WTC11 (cell line): ENCODE results near the gene FGF12. TPM values are rescaled to one million over a fixed set of nuclear protein-coding genes. Genes with fewer than 3 reads are reported as not detected.

Source experiments
- ATAC-seq: fragments of 200-7000 bp; cut with Tn5 transposase; 2 replicates; pipeline ENCODE4 v1.10.0; 2021; ENCODE audit warnings: mild to moderate bottlenecking, moderate library complexity
- CTCF ChIA-PET: fragments of 300-600 bp; sonication (Branson Sonifier 250); formaldehyde crosslinking; loops from one replicate; lab custom pipeline; 2021; ENCODE audit warnings: antibody characterized with exemption; lab: Charles Lee
- POLR2A ChIA-PET: fragments of 350-600 bp; sonication (Branson Sonifier 250); formaldehyde crosslinking; loops from one replicate; lab custom pipeline; 2021; ENCODE audit warnings: antibody characterized with exemption; lab: Charles Lee
- DNase-seq: peaks from one replicate; pipeline ENCODE4 v3.0.0; 2021; ENCODE audit warnings: low spot score
- H3K27ac Mint-ChIP-seq: 2 replicates; pipeline ENCODE4 v1.8.0; 2021; ENCODE audit warnings: mixed read lengths
- H3K27me3 Mint-ChIP-seq: 2 replicates; pipeline ENCODE4 v1.8.0; 2021; ENCODE audit warnings: low read depth, mild to moderate bottlenecking, moderate library complexity, mixed read lengths
- H3K36me3 Mint-ChIP-seq: 2 replicates; pipeline ENCODE4 v1.8.0; 2021; ENCODE audit warnings: mixed read lengths
- H3K4me1 Mint-ChIP-seq: 2 replicates; pipeline ENCODE4 v1.8.0; 2022; ENCODE audit warnings: mixed read lengths
- H3K4me3 Mint-ChIP-seq: 2 replicates; pipeline ENCODE4 v1.8.0; 2021; ENCODE audit warnings: mild to moderate bottlenecking, moderate library complexity, mixed read lengths
- H3K9me3 Mint-ChIP-seq: 2 replicates; pipeline ENCODE4 v1.8.0; 2021; ENCODE audit warnings: mixed read lengths
- ELF4 ChIP-seq: sonication (generic); formaldehyde crosslinking; IDR thresholded peaks from 2 replicates; pipeline ENCODE4 v1.8.1; 2022; ENCODE audit warnings: low read depth, mild to moderate bottlenecking, moderate library complexity, missing genetic modification reagents
- ESRRA ChIP-seq: sonication (generic); formaldehyde crosslinking; IDR thresholded peaks from 2 replicates; pipeline ENCODE4 v1.8.1; 2022; ENCODE audit warnings: mild to moderate bottlenecking, missing genetic modification reagents, borderline replicate concordance
- HMGA2 ChIP-seq: fragments of 250-450 bp; sonication (Bioruptor Pico); IDR thresholded peaks from 2 replicates; pipeline ENCODE4 v1.4.0; 2021; ENCODE audit warnings: mild to moderate bottlenecking, moderate library complexity
- JUN ChIP-seq: sonication (generic); formaldehyde crosslinking; IDR thresholded peaks from 2 replicates; pipeline ENCODE4 v1.8.0; 2023; ENCODE audit warnings: mild to moderate bottlenecking, missing genetic modification reagents
- PRRX2 ChIP-seq: fragments of 250-450 bp; sonication (Bioruptor Pico); IDR thresholded peaks from 2 replicates; pipeline ENCODE4 v1.8.0; 2021; ENCODE audit warnings: mild to moderate bottlenecking
- SMAD4 ChIP-seq: sonication (generic); formaldehyde crosslinking; IDR thresholded peaks from 2 replicates; pipeline ENCODE4 v1.8.0; 2022; ENCODE audit warnings: mild to moderate bottlenecking, missing genetic modification reagents
- SOX15 ChIP-seq: fragments of 250-450 bp; sonication (Bioruptor Pico); IDR thresholded peaks from 2 replicates; pipeline ENCODE4 v1.9.0; 2021; ENCODE audit warnings: mild to moderate bottlenecking
- total RNA-seq: library from RNA; stranded (reverse); gene quantifications from 3 replicates; pipeline ENCODE4 v1.2.3, GENCODE V29; 2021
- TF ChIP-seq, protein P1 (sequence below): sonication (generic); formaldehyde crosslinking; IDR thresholded peaks from 2 replicates; pipeline ENCODE4 v1.8.0; 2023; ENCODE audit warnings: missing genetic modification reagents, mild to moderate bottlenecking, borderline replicate concordance
- TF ChIP-seq, protein P2 (sequence below): fragments of 200-600 bp; IDR thresholded peaks from 2 replicates; pipeline ENCODE4 v1.8.0; 2022; ENCODE audit warnings: antibody characterized with exemption
- TF ChIP-seq, protein P3 (sequence below): sonication (generic); formaldehyde crosslinking; IDR thresholded peaks from 2 replicates; pipeline ENCODE4 v1.8.1; 2022; ENCODE audit warnings: missing genetic modification reagents, borderline replicate concordance
- TF ChIP-seq, protein P4 (sequence below): sonication (generic); formaldehyde crosslinking; IDR thresholded peaks from 2 replicates; pipeline ENCODE4 v1.8.0; 2022; ENCODE audit warnings: mild to moderate bottlenecking, missing genetic modification reagents
- TF ChIP-seq, protein P5 (sequence below): sonication (generic); formaldehyde crosslinking; IDR thresholded peaks from 2 replicates; pipeline ENCODE4 v1.8.1; 2022; ENCODE audit warnings: low read depth, mild to moderate bottlenecking, moderate library complexity, missing genetic modification reagents, borderline replicate concordance
- TF ChIP-seq, protein P6 (sequence below): sonication (generic); formaldehyde crosslinking; IDR thresholded peaks from 2 replicates; pipeline ENCODE4 v1.8.1; 2023; ENCODE audit warnings: mild to moderate bottlenecking, missing genetic modification reagents, borderline replicate concordance

The FGF12 gene
- total RNA-seq, 1 experiment from 2014 or later, result 13.5 TPM

DNA sequence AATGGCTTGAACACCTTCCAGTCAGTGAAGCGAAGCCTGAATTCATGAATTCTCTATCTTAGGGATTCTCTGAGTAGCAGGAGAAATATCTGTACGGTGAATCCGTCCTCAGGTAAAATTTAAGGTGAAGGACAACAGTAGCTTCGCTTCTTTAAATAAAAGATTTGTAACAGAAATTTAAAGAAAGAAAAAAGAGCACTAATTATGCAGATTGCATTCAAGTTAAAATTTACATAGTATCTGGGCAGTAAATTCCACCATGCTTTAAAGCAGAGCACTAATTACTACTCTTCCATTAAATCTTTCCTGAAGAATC is 282.6 kb downstream of the FGF12 start (continued):
- TF ChIP-seq, protein P1, sequence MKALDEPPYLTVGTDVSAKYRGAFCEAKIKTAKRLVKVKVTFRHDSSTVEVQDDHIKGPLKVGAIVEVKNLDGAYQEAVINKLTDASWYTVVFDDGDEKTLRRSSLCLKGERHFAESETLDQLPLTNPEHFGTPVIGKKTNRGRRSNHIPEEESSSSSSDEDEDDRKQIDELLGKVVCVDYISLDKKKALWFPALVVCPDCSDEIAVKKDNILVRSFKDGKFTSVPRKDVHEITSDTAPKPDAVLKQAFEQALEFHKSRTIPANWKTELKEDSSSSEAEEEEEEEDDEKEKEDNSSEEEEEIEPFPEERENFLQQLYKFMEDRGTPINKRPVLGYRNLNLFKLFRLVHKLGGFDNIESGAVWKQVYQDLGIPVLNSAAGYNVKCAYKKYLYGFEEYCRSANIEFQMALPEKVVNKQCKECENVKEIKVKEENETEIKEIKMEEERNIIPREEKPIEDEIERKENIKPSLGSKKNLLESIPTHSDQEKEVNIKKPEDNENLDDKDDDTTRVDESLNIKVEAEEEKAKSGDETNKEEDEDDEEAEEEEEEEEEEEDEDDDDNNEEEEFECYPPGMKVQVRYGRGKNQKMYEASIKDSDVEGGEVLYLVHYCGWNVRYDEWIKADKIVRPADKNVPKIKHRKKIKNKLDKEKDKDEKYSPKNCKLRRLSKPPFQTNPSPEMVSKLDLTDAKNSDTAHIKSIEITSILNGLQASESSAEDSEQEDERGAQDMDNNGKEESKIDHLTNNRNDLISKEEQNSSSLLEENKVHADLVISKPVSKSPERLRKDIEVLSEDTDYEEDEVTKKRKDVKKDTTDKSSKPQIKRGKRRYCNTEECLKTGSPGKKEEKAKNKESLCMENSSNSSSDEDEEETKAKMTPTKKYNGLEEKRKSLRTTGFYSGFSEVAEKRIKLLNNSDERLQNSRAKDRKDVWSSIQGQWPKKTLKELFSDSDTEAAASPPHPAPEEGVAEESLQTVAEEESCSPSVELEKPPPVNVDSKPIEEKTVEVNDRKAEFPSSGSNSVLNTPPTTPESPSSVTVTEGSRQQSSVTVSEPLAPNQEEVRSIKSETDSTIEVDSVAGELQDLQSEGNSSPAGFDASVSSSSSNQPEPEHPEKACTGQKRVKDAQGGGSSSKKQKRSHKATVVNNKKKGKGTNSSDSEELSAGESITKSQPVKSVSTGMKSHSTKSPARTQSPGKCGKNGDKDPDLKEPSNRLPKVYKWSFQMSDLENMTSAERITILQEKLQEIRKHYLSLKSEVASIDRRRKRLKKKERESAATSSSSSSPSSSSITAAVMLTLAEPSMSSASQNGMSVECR (CRISPR knock-in tag), result no peak
- TF ChIP-seq, protein P2, sequence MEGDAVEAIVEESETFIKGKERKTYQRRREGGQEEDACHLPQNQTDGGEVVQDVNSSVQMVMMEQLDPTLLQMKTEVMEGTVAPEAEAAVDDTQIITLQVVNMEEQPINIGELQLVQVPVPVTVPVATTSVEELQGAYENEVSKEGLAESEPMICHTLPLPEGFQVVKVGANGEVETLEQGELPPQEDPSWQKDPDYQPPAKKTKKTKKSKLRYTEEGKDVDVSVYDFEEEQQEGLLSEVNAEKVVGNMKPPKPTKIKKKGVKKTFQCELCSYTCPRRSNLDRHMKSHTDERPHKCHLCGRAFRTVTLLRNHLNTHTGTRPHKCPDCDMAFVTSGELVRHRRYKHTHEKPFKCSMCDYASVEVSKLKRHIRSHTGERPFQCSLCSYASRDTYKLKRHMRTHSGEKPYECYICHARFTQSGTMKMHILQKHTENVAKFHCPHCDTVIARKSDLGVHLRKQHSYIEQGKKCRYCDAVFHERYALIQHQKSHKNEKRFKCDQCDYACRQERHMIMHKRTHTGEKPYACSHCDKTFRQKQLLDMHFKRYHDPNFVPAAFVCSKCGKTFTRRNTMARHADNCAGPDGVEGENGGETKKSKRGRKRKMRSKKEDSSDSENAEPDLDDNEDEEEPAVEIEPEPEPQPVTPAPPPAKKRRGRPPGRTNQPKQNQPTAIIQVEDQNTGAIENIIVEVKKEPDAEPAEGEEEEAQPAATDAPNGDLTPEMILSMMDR, result no peak
- TF ChIP-seq ESRRA, result no peak
- TF ChIP-seq SMAD4, result no peak
- no peak for TF ChIP-seq HMGA2
- TF ChIP-seq, protein P3, sequence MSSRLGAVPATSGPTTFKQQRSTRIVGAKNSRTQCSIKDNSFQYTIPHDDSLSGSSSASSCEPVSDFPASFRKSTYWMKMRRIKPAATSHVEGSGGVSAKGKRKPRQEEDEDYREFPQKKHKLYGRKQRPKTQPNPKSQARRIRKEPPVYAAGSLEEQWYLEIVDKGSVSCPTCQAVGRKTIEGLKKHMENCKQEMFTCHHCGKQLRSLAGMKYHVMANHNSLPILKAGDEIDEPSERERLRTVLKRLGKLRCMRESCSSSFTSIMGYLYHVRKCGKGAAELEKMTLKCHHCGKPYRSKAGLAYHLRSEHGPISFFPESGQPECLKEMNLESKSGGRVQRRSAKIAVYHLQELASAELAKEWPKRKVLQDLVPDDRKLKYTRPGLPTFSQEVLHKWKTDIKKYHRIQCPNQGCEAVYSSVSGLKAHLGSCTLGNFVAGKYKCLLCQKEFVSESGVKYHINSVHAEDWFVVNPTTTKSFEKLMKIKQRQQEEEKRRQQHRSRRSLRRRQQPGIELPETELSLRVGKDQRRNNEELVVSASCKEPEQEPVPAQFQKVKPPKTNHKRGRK (CRISPR knock-in tag), result no peak
- no peak for TF ChIP-seq PRRX2

DNA sequence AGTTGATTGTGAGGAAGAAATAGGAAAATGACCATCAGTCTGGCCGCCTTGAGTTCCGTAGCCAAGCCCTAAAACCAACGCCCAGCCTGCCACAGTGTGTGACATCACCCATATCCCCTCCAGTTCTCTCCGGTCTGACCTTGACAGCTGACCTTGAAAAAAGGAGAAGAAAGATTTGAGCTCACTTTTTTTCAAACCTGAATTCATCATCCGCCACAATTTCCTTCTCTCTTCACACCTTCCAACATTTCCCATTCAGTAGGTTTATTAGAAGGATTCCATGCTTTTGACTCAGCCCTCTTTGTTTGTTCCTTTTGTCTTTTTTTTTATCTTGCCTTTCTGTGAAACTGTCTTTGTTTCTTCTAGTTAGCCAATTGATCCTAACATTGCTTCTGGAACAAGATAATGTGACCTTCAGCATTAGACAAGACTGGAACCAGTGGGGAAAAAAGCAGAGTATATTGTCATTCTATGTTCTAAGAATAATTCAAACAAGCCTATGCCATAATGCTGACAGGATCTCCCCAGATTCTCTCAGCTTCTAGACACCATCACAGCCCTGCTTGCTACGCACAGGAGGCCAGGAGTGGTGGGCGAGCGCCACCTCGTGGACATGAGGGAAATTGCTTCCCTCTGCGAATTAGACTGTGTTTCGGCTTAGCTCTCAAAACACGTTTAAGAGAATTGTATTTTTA is 283.1 kb downstream of the FGF12 start:
- Mint-ChIP-seq H3K27me3 (no peaks in the 10 kb centered on the region), H3K4me1 (peaks cover 26% of the 10 kb centered on the region), H3K4me3 (no peak overlapping the region)
- TF ChIP-seq, protein P2, result peak; percentile 98
- TF ChIP-seq SOX15 (CRISPR knock-in tag), result no peak
- TF ChIP-seq, protein P4, sequence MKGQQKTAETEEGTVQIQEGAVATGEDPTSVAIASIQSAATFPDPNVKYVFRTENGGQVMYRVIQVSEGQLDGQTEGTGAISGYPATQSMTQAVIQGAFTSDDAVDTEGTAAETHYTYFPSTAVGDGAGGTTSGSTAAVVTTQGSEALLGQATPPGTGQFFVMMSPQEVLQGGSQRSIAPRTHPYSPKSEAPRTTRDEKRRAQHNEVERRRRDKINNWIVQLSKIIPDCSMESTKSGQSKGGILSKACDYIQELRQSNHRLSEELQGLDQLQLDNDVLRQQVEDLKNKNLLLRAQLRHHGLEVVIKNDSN (CRISPR knock-in tag), result no peak
- TF ChIP-seq, all 79 proteins: peak for 1
- Mint-ChIP-seq H3K9me3 (no peaks in the 10 kb centered on the region), H3K36me3 (no peaks in the 10 kb centered on the region), H3K27ac (no peak overlapping the region)
- CTCF ChIA-PET, result interaction anchor here (0.6 to 2.8 kb wide), 67 partner anchors 9 to 1310 kb away, joined by 3 to 26 read pairs (median 4); no protein-coding TSS in a partner anchor
- ATAC-seq, result peak; percentile 87
- POLR2A ChIA-PET, result interaction anchor here (1.2 kb wide), 1 partner anchor 105 kb away, joined by 3 read pairs; no protein-coding TSS in a partner anchor
- peak; percentile 74 for DNase-seq

DNA sequence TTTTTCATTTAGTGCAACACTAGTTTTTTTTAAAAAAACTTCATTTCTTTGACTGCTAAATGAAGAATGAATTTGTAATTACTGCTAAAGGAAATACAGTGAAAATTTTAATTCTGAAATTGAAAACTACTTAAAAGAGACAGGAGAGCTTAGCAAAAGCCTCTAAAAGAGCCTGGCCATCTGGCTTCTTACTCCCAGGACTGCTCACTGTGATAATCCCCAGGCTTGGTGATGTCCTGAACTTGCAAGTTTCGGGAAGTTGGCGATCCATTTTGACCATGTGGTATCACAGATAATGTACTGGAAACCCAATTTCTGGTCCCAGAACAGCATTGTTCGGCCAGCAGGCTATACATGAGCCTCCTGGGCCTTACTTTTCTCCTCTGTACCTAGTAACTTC is 292.1 kb downstream of the FGF12 start:
- POLR2A ChIA-PET, result no interaction called here
- Mint-ChIP-seq H3K4me3 (no peak overlapping the region), H3K27me3 (no peaks in the 10 kb centered on the region), H3K36me3 (no peaks in the 10 kb centered on the region), H3K27ac (no peak overlapping the region), H3K4me1 (peaks cover 16% of the 10 kb centered on the region), H3K9me3 (no peaks in the 10 kb centered on the region)
- no peak for ATAC-seq
- CTCF ChIA-PET, result interaction anchor here (1.4 to 4.3 kb wide), 3 partner anchors 9 to 14 kb away, joined by 3 to 26 read pairs (median 6); no protein-coding TSS in a partner anchor
- DNase-seq, result no peak
- TF ChIP-seq, protein P5, sequence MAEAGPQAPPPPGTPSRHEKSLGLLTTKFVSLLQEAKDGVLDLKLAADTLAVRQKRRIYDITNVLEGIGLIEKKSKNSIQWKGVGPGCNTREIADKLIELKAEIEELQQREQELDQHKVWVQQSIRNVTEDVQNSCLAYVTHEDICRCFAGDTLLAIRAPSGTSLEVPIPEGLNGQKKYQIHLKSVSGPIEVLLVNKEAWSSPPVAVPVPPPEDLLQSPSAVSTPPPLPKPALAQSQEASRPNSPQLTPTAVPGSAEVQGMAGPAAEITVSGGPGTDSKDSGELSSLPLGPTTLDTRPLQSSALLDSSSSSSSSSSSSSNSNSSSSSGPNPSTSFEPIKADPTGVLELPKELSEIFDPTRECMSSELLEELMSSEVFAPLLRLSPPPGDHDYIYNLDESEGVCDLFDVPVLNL, result no peak
- TF ChIP-seq JUN, result no peak
- TF ChIP-seq, protein P6, sequence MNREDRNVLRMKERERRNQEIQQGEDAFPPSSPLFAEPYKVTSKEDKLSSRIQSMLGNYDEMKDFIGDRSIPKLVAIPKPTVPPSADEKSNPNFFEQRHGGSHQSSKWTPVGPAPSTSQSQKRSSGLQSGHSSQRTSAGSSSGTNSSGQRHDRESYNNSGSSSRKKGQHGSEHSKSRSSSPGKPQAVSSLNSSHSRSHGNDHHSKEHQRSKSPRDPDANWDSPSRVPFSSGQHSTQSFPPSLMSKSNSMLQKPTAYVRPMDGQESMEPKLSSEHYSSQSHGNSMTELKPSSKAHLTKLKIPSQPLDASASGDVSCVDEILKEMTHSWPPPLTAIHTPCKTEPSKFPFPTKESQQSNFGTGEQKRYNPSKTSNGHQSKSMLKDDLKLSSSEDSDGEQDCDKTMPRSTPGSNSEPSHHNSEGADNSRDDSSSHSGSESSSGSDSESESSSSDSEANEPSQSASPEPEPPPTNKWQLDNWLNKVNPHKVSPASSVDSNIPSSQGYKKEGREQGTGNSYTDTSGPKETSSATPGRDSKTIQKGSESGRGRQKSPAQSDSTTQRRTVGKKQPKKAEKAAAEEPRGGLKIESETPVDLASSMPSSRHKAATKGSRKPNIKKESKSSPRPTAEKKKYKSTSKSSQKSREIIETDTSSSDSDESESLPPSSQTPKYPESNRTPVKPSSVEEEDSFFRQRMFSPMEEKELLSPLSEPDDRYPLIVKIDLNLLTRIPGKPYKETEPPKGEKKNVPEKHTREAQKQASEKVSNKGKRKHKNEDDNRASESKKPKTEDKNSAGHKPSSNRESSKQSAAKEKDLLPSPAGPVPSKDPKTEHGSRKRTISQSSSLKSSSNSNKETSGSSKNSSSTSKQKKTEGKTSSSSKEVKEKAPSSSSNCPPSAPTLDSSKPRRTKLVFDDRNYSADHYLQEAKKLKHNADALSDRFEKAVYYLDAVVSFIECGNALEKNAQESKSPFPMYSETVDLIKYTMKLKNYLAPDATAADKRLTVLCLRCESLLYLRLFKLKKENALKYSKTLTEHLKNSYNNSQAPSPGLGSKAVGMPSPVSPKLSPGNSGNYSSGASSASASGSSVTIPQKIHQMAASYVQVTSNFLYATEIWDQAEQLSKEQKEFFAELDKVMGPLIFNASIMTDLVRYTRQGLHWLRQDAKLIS (CRISPR knock-in tag), result no peak
- TF ChIP-seq ELF4 (CRISPR knock-in tag), result no peak
